A549 (cell line): ENCODE measurements around the gene SEMA3A. TPM values are rescaled to one million over a fixed set of nuclear protein-coding genes. Genes with fewer than 3 reads are reported as not detected.

Experiments
- ATAC-seq, 2 experiments: fragments of 200-7000 bp in 1 of 2; fragments of >200 bp in 1 of 2; cut with Nextera tagmentation in 1 of 2; cut with Tn5 transposase in 1 of 2; 3 replicates each; pipeline versions ENCODE4 v1.8.0 to v1.9.1; 2018 to 2020; ENCODE audit warnings: mild to moderate bottlenecking in 1 of 2, moderate library complexity in 1 of 2
- CTCF ChIA-PET: fragments of 300-600 bp; sonication (Branson Sonifier 250); formaldehyde crosslinking; extraction: SDS; loops from one replicate; lab custom pipeline; 2021; ENCODE audit warnings: antibody characterized with exemption, inconsistent platforms; lab: Yijun Ruan, JAX
- POLR2A ChIA-PET: fragments of 350-600 bp; formaldehyde crosslinking; extraction: SDS; loops from one replicate; lab custom pipeline; 2021; ENCODE audit warnings: antibody characterized with exemption, inconsistent platforms; lab: Yijun Ruan, JAX
- DNase-seq, 2 experiments: peaks; one replicate each; pipeline versions ENCODE4 v3.0.0 to v3.0.0-alpha.2; 2011 to 2016; ENCODE audit warnings: low read depth in 1 of 2, low spot score in 1 of 2
- FAIRE-seq: peaks from 2 replicates; lab custom pipeline; 2011; peaks lifted over from hg19 to GRCh38; lab: Jason Lieb, UNC
- H3K27ac ChIP-seq, 2 experiments: fragments of >200 bp; sonication (Bioruptor Twin); formaldehyde crosslinking; 3 replicates each; pipeline ENCODE4 v1.5.1; 2016 to 2017
- H3K4me1 ChIP-seq: fragments of >200 bp; sonication (Bioruptor Twin); formaldehyde crosslinking; 3 replicates; pipeline ENCODE4 v1.6.1; 2016
- H3K4me2 ChIP-seq: fragments of >200 bp; sonication (Bioruptor Twin); formaldehyde crosslinking; 3 replicates; pipeline ENCODE4 v1.6.1; 2016
- H3K4me3 ChIP-seq: fragments of >200 bp; sonication (Bioruptor Twin); formaldehyde crosslinking; 3 replicates; pipeline ENCODE4 v1.5.1; 2016
- H3K9me3 ChIP-seq: fragments of >200 bp; sonication (Bioruptor Twin); formaldehyde crosslinking; 3 replicates; pipeline ENCODE4 v1.6.1; 2016
- BCL3 ChIP-seq: fragments of >200 bp; sonication (Bioruptor Twin); formaldehyde crosslinking; IDR thresholded peaks from 3 replicates; pipeline ENCODE4 v1.6.1; 2016
- CHD2 ChIP-seq: fragments of 150-350 bp; IDR thresholded peaks from 2 replicates; pipeline ENCODE4 v1.6.1; 2014; ENCODE audit warnings: low read length; ENCODE audit not compliant: partially characterized antibody
- E2F6 ChIP-seq: IDR thresholded peaks from 2 replicates; pipeline ENCODE4 v1.6.1; 2012; ENCODE audit warnings: low read depth, borderline replicate concordance
- EHF ChIP-seq: fragments of 250-450 bp; sonication (Bioruptor Pico); IDR thresholded peaks from 2 replicates; pipeline ENCODE4 v1.5.0; 2020; ENCODE audit warnings: mild to moderate bottlenecking
- ESRRA ChIP-seq: fragments of 150-350 bp; IDR thresholded peaks from 2 replicates; pipeline ENCODE4 v1.6.1; 2014; ENCODE audit warnings: mild to moderate bottlenecking, low read length, borderline replicate concordance
- FOSB ChIP-seq: fragments of 250-450 bp; sonication (Bioruptor Pico); IDR thresholded peaks from 2 replicates; pipeline ENCODE4 v1.5.0; 2020; ENCODE audit warnings: mild to moderate bottlenecking, moderate library complexity
- FOSL2 ChIP-seq, 2 experiments: fragments of 450-650 bp in 1 of 2; fragments of >200 bp in 1 of 2; sonication (Bioruptor Twin) in 1 of 2; formaldehyde crosslinking; IDR thresholded peaks; 2 replicates each; pipeline versions ENCODE4 v1.5.0 to v1.6.1; 2016 to 2020; ENCODE audit warnings: mild to moderate bottlenecking in 1 of 2, moderate library complexity in 1 of 2
- HOXB13 ChIP-seq: fragments of 250-450 bp; sonication (Bioruptor Pico); IDR thresholded peaks from 2 replicates; pipeline ENCODE4 v1.5.0; 2020; ENCODE audit warnings: low read depth, mild to moderate bottlenecking, moderate library complexity
- HOXB5 ChIP-seq: fragments of 250-450 bp; sonication (Bioruptor Pico); IDR thresholded peaks from 2 replicates; pipeline ENCODE4 v1.5.0; 2020; ENCODE audit warnings: mild to moderate bottlenecking, moderate library complexity
- JUN ChIP-seq, 2 experiments: fragments of >200 bp; sonication (Bioruptor Twin); formaldehyde crosslinking; IDR thresholded peaks; 2 replicates in 1 of 2; 3 replicates in 1 of 2; pipeline ENCODE4 v1.6.1; 2016 to 2017
- JUNB ChIP-seq: fragments of >200 bp; sonication (Bioruptor Twin); formaldehyde crosslinking; IDR thresholded peaks from 2 replicates; pipeline ENCODE4 v1.6.1; 2016
- NFE2L2 ChIP-seq: fragments of 150-350 bp; conservative IDR thresholded peaks from 2 replicates; pipeline ENCODE4 v1.6.1; 2014; ENCODE audit warnings: low read length
- PBX3 ChIP-seq: IDR thresholded peaks from 2 replicates; pipeline ENCODE4 v1.6.1; 2012
- POLR2A ChIP-seq: IDR thresholded peaks from 2 replicates; pipeline ENCODE4 v1.6.1; 2012; ENCODE audit warnings: mild to moderate bottlenecking, low read length
- RAD21 ChIP-seq, 2 experiments: fragments of >200 bp in 1 of 2; sonication (Bioruptor Twin) in 1 of 2; formaldehyde crosslinking in 1 of 2; IDR thresholded peaks in 1 of 2; conservative IDR thresholded peaks in 1 of 2; 2 replicates in 1 of 2; 3 replicates in 1 of 2; pipeline ENCODE4 v1.6.1; 2012 to 2018; ENCODE audit warnings: inconsistent platforms in 1 of 2
- RARB ChIP-seq: fragments of 250-450 bp; sonication (Bioruptor Pico); IDR thresholded peaks from 2 replicates; pipeline ENCODE4 v1.8.0; 2021; ENCODE audit warnings: mild to moderate bottlenecking, moderate library complexity
- RFX5 ChIP-seq: fragments of 450-650 bp; IDR thresholded peaks from 2 replicates; pipeline ENCODE4 v1.7.1; 2014; ENCODE audit warnings: antibody characterized with exemption, mild to moderate bottlenecking, moderate library complexity
- SREBF2 ChIP-seq: fragments of 450-650 bp; IDR thresholded peaks from 2 replicates; pipeline ENCODE4 v1.6.1; 2014; ENCODE audit warnings: mild to moderate bottlenecking, moderate library complexity
- USF2 ChIP-seq: fragments of 450-650 bp; IDR thresholded peaks from 2 replicates; pipeline ENCODE4 v1.6.1; 2014; ENCODE audit warnings: antibody characterized with exemption
- ZC3H11A ChIP-seq: fragments of 450-650 bp; IDR thresholded peaks from 2 replicates; pipeline ENCODE4 v1.6.1; 2014; ENCODE audit warnings: antibody characterized with exemption, mild to moderate bottlenecking
- ZNF302 ChIP-seq: fragments of 250-450 bp; sonication (Bioruptor Pico); IDR thresholded peaks from 2 replicates; pipeline ENCODE4 v1.9.0; 2021; ENCODE audit warnings: inconsistent platforms, mild to moderate bottlenecking, moderate library complexity
- WGBS: methylation state at CpG from one replicate; pipeline ENCODE4 v1.1.6; 2017; ENCODE audit errors: missing lambda C conversion rate; 5-methylcytosine and 5-hydroxymethylcytosine counted together
- polyA plus RNA-seq, 4 experiments: library from polyadenylated mRNA; depleted of rRNA in 3 of 4; stranded (reverse); fragments of >200 nt; fragmentation: RNase III in 1 of 4; extraction: RNeasy Plus Mini Kit Qiagen cat#74134 plus additional on column Dnase treatment in 1 of 4; gene quantifications; 2 replicates in 3 of 4; 3 replicates in 1 of 4; pipeline ENCODE4 v1.2.3, GENCODE V29; 2011 to 2017

Gene SEMA3A
- polyA plus RNA-seq, 2 of the 4 experiments (the other 2 are of a cell fraction): 3.6 to 19.1 TPM

- FAIRE-seq: no peak
- WGBS: 97% methylated on average over 3 of the region's 3 CpGs
- TF ChIP-seq ZNF302 (CRISPR knock-in tag): no peak
- no peak for TF ChIP-seq EHF (CRISPR knock-in tag)
- no peak for TF ChIP-seq JUN (IDR thresholded peaks at IDR 0.05)
- TF ChIP-seq SREBF2: no peak
- no peak for TF ChIP-seq CHD2
- no peak for TF ChIP-seq POLR2A
- TF ChIP-seq USF2: no peak
- TF ChIP-seq HOXB13 (CRISPR knock-in tag): no peak
- no peak for TF ChIP-seq NFE2L2
- TF ChIP-seq JUNB: no peak
- DNase-seq: no peak
- Histone ChIP-seq H3K27ac (no peak overlapping the region), H3K4me3 (no peak overlapping the region), H3K9me3 (no peaks in the 10 kb centered on the region), H3K4me1 (peaks cover 9% of the 10 kb centered on the region; the same call in 2 of the 3 replicates), H3K4me2 (no peak overlapping the region)
- ATAC-seq: no peak
- ChIA-PET POLR2A (no interaction called here), CTCF (interaction anchor here (1.1 kb wide), 1 partner anchor 33 kb away, joined by 3 read pairs; no protein-coding TSS in a partner anchor)
These were observed 57.8 kb downstream of the SEMA3A start for GRCh38 chr7:84136809-84137208.

GRCh38 chr7:84136336-84136735 is 58.3 kb downstream of the SEMA3A start:
- H3K27ac ChIP-seq: no peak overlapping the region
- TF ChIP-seq HOXB5 (CRISPR knock-in tag) (no peak), BCL3 (no peak), RARB (no peak), E2F6 (no peak), FOSL2 (IDR thresholded peaks at IDR 0.05) (no peak), FOSL2 (CRISPR knock-in tag; IDR thresholded peaks at IDR 0.05) (no peak), PBX3 (no peak)
- H3K9me3 ChIP-seq: no peaks in the 10 kb centered on the region
- FAIRE-seq (no peak), ATAC-seq (no peak), DNase-seq (no peak)
- ChIA-PET POLR2A (no interaction called here), CTCF (interaction anchor here (1.1 to 1.3 kb wide), 2 partner anchors 19 to 33 kb away, joined by 3 read pairs; no protein-coding TSS in a partner anchor)
- H3K4me1 ChIP-seq: peaks cover 9% of the 10 kb centered on the region; the same call in 2 of the 3 replicates
- 88% methylated on average over 3 of the region's 3 CpGs for WGBS
- H3K4me3 ChIP-seq: no peak overlapping the region
- no peak overlapping the region for H3K4me2 ChIP-seq

GRCh38 chr7:84134169-84134568 is 60.4 kb downstream of the SEMA3A start:
- no peak overlapping the region for H3K4me2 ChIP-seq
- DNase-seq: no peak
- no peak for FAIRE-seq
- H3K4me1 ChIP-seq: peaks cover 6% of the 10 kb centered on the region; the same call in 2 of the 3 replicates
- ATAC-seq: no peak
- WGBS: 90% methylated on average over 1 of the region's 1 CpG
- H3K27ac ChIP-seq: no peak overlapping the region
- ChIA-PET CTCF (no interaction called here), POLR2A (no interaction called here)
- no peak for TF ChIP-seq RAD21 (conservative IDR thresholded peaks at IDR 0.05 in 1 of 2, IDR thresholded peaks at IDR 0.05 in 1 of 2)
- TF ChIP-seq, all 56 proteins: peak for 0
- H3K4me3 ChIP-seq: no peak overlapping the region
- no peaks in the 10 kb centered on the region for H3K9me3 ChIP-seq

- TF ChIP-seq NFE2L2: no peak
- no peak for TF ChIP-seq USF2
- no peak for TF ChIP-seq RAD21 (conservative IDR thresholded peaks at IDR 0.05 in 1 of 2, IDR thresholded peaks at IDR 0.05 in 1 of 2)
- no peak for TF ChIP-seq ESRRA
- no peak for TF ChIP-seq RFX5
- TF ChIP-seq PBX3: no peak
- no peak for TF ChIP-seq FOSB (CRISPR knock-in tag)
- no peak for TF ChIP-seq ZC3H11A
- TF ChIP-seq, all 56 proteins: peak for 0
- ChIA-PET POLR2A (no interaction called here), CTCF (no interaction called here)
- Histone ChIP-seq H3K9me3 (no peaks in the 10 kb centered on the region), H3K4me2 (no peak overlapping the region), H3K4me3 (no peak overlapping the region), H3K27ac (no peak overlapping the region), H3K4me1 (peaks cover 2% of the 10 kb centered on the region; the same call in 1 of the 3 replicates)
- FAIRE-seq: no peak
- ATAC-seq: no peak
- DNase-seq: no peak
- 88% methylated on average over 2 of the region's 2 CpGs for WGBS
These were observed 68.9 kb downstream of the SEMA3A start for GRCh38 chr7:84125654-84126053.
